DOHH2 (cell line): ENCODE results near the gene C2CD3.

Experiments used
- CTCF ChIP-seq: fragments of 200-600 bp; sonication (generic); IDR thresholded peaks from one replicate; pipeline ENCODE4 v1.5.1; 2014; ENCODE audit warnings: antibody characterized with exemption, mild to moderate bottlenecking, low read depth, low read length; ENCODE audit not compliant: poor library complexity, severe bottlenecking
- EZH2phosphoT487 ChIP-seq: fragments of 200-600 bp; sonication (generic); IDR thresholded peaks from 2 replicates; pipeline ENCODE4 v1.6.1; 2017; ENCODE audit warnings: borderline replicate concordance, mild to moderate bottlenecking, antibody characterized with exemption, low read length, moderate library complexity, mixed read lengths

- TF ChIP-seq CTCF = peak; percentile 18
- no peak for TF ChIP-seq EZH2phosphoT487
Measured at GRCh38 chr11:74090701-74091100, 80.1 kb downstream of the C2CD3 start.
